ENCODE data around the gene PEX13. TPM values are rescaled to one million over a fixed set of nuclear protein-coding genes. Genes with fewer than 3 reads are reported as not detected.

PEX13 gene
- total and polyA plus RNA-seq, 10 of the 15 experiments (the other 5 are each of a cell fraction or from before 2014, with no cell fraction given): 2.6 to 27.6 (median 17.8) TPM

- TF ChIP-seq ZBTB33 (IDR thresholded peaks at IDR 0.05) (no peak), NBN (IDR thresholded peaks at IDR 0.05) (no peak), MTA2 (IDR thresholded peaks at IDR 0.05; ENCODE audit: low read depth) (no peak), TCF3 (IDR thresholded peaks at IDR 0.05; ENCODE audit: borderline replicate concordance, insufficient read depth, low read depth, low read length) (no peak), SRF (IDR thresholded peaks at IDR 0.05; ENCODE audit: low read depth in 2 of 2, low read length in 2 of 2) (no peak), FOXM1 (IDR thresholded peaks at IDR 0.05; ENCODE audit: low read depth, low read length) (no peak), ELK1 (IDR thresholded peaks at IDR 0.05; ENCODE audit: low read depth, low read length) (no peak), CTCF (IDR thresholded peaks at IDR 0.05 in 2 of 3, conservative IDR thresholded peaks at IDR 0.05 in 1 of 3; ENCODE audit: control insufficient read depth in 2 of 3, extremely low read depth in 1 of 3, insufficient read depth in 1 of 3, low read depth in 3 of 3, low read length in 3 of 3) (no peak), SIX5 (IDR thresholded peaks at IDR 0.05; ENCODE audit: low read depth, low read length, severe bottlenecking) (no peak), MXI1 (IDR thresholded peaks at IDR 0.05; ENCODE audit: low read depth, low read length) (no peak), BCL11A (IDR thresholded peaks at IDR 0.05; ENCODE audit: low read depth, low read length) (no peak)
Observed at GRCh38 chr2:61074100-61074499, 56.6 kb downstream of the PEX13 start (continued).

Data from GM12878 (cell line).